Esophagus muscularis mucosa (tissue), 3 donors: Measurements from ENCODE around the gene HSBP1L1.

Source experiments
- POLR2A ChIP-seq: fragments of 450-650 bp; IDR thresholded peaks from one replicate; pipeline ENCODE4 v1.6.1; 2017; ENCODE audit warnings: antibody characterized with exemption, moderate library complexity, mild to moderate bottlenecking, low read depth
- POLR2AphosphoS5 ChIP-seq, 2 donors: sonication (generic); formaldehyde crosslinking; IDR thresholded peaks; one replicate each; pipeline ENCODE4 v1.6.1; 2017; ENCODE audit warnings: antibody characterized with exemption in 2 of 2
- TF ChIP-seq, protein P1 (sequence below), 3 experiments: fragments of 200-600 bp in 2 of 3; fragments of 450-650 bp in 1 of 3; sonication (generic) in 2 of 3; IDR thresholded peaks; one replicate each; pipeline ENCODE4 v1.5.1; 2017 to 2019; ENCODE audit warnings: antibody characterized with exemption in 3 of 3, mild to moderate bottlenecking in 2 of 3, moderate library complexity in 1 of 3

DNA sequence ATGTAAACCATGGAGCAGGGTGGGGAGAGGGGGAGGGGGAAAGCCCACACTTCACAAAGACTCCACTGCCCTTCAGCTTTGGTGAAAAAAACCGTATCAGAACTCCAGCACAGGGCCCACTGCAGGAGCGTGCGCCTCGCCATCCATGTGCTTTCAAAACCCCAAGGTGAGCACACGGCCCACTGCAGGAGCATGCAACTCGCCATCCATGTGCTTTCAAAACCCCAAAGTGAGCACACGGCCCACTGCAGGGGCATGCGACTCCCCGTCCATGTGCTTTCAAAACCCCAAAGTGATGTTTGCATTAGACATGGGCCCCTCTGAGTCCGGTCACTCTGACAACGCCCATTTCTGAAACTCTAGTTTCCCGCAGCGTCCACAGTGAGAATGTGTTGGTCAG is 16.1 kb downstream of the HSBP1L1 start:
- TF ChIP-seq POLR2A (no peak), POLR2AphosphoS5 (IDR thresholded peaks at IDR 0.05) (no peak)
- TF ChIP-seq, protein P1, sequence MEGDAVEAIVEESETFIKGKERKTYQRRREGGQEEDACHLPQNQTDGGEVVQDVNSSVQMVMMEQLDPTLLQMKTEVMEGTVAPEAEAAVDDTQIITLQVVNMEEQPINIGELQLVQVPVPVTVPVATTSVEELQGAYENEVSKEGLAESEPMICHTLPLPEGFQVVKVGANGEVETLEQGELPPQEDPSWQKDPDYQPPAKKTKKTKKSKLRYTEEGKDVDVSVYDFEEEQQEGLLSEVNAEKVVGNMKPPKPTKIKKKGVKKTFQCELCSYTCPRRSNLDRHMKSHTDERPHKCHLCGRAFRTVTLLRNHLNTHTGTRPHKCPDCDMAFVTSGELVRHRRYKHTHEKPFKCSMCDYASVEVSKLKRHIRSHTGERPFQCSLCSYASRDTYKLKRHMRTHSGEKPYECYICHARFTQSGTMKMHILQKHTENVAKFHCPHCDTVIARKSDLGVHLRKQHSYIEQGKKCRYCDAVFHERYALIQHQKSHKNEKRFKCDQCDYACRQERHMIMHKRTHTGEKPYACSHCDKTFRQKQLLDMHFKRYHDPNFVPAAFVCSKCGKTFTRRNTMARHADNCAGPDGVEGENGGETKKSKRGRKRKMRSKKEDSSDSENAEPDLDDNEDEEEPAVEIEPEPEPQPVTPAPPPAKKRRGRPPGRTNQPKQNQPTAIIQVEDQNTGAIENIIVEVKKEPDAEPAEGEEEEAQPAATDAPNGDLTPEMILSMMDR (IDR thresholded peaks at IDR 0.05) = no peak
